Ovary (tissue), 3 donors: ENCODE measurements around the gene RANBP17.

Source experiments
- CTCF ChIP-seq, 3 donors: fragments of 450-650 bp in 2 of 3; fragments of 200-600 bp in 1 of 3; IDR thresholded peaks; one replicate each; pipeline versions ENCODE4 v1.5.1 to v1.8.0; 2016 to 2022; ENCODE audit warnings: antibody characterized with exemption in 3 of 3, mild to moderate bottlenecking in 1 of 3
- EP300 ChIP-seq: sonication (generic); formaldehyde crosslinking; IDR thresholded peaks from one replicate; pipeline ENCODE4 v1.6.1; 2017; ENCODE audit warnings: antibody characterized with exemption
- POLR2A ChIP-seq: fragments of 450-650 bp; IDR thresholded peaks from one replicate; pipeline ENCODE4 v1.6.1; 2017; ENCODE audit warnings: antibody characterized with exemption, mild to moderate bottlenecking, moderate library complexity
- donor health status: DM: no; HTN: no; CAD: no.

- TF ChIP-seq POLR2A: no peak
- no peak for TF ChIP-seq CTCF (IDR thresholded peaks at IDR 0.05)
- TF ChIP-seq EP300: no peak
Observed at GRCh38 chr5:171335616-171336015, 473.8 kb downstream of the RANBP17 start.
